Stimulated activated CD4-positive, alpha-beta T cell treated with anti-CD3 and anti-CD28 coated beads, Interleukin-1b, Interleukin-23, amount 100 ng/mL, for 48 hours (primary cell): ENCODE measurements around the gene B3GAT1.

ENCODE experiments used
- DNase-seq: peaks from one replicate; pipeline ENCODE4 v3.0.0-alpha.2; 2020

The B3GAT1 gene

DNA sequence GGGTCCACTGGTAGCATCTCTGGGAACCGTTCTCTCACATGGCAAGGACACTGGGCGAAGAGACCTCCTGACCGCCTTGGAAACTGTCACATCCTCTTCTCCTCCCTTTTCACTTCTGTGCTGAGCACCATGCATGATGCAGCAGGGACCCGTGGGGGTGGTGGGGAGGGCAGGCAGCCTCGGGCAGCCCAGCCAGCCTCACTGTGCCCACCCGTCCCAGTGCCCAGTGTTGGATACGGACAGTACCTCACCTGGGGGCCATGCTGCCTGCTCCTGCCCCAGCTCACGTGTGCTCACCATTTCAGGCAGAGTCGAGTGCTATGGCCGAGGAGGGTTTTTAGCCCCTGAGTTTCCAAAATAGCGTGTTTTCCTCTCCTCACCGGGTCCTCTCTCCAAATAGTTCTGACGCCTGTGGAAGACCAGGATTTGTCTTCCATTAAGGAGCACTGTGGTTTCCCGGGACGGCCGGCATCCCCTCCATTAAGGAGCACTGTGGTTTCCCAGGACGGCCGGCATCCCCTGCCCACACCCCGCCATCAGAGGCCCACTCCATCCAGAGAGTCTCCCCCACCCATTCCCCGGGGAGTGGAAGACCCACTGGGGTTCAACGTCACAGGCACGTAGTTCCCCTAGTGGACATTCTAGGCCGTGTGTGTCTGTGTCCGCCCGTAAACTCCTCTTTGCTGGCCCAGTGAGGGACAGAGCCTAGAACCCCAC lies 22.4 kb downstream of the B3GAT1 start:
- DNase-seq = no peak

DNA sequence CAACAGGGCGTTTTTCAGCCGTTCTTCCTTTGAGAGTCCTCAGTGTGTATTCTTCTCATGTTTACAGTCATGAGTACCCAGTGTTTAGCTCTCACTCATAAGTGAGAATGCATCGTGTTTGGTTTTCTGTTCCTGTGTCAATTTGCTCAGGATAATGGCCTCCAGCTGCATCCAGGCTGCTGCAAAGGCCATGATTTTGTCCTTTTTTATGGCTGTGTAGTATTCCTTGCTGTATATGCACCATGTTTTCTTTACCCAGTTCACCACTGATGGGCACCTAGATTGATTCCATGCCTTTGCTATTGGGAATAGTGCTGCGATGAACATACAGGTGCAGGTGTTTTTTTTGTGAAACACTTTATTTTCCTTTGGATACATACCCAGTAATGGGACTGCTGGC lies 23.5 kb downstream of the B3GAT1 start:
- DNase-seq = no peak

DNA sequence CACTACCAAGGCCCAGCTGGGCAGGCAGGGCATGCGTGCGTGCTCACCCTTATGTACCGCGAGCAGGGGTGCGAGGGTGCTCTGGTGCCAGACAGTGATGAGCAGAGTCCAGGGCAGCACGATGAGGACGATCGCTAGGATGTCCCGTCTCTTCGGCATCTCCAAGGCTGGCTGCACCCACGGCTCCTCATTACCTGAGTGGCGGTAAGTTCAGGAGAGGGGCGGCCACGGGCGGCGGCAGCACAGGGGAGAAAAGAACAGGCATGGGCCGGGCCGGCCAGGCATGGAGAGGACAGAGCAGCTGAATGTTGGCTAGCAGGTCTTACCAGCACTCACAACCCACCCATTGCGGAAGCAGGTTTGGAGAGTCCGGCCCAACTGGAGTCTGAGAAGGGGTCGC lies 24.5 kb downstream of the B3GAT1 start:
- DNase-seq = no peak

DNA sequence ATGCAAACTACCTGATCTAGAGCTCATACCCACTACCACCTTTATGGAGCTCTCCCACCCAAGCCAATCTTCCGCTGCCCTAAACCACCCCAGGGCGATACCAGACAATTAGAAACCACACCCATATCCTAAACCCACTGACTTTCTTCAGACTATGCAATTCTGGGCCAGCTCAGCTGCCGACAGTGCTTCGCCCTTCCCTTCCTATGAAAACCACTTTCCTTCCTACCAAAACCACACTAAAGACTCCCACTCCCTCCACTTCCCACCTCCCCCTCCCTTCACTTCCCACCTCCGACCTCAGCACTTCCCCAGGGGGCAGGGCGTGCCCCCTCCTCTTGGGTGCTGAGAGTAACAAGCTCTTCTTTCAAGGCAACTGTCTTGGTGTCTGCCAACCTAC lies 25.1 kb downstream of the B3GAT1 start:
- DNase-seq = no peak

DNA sequence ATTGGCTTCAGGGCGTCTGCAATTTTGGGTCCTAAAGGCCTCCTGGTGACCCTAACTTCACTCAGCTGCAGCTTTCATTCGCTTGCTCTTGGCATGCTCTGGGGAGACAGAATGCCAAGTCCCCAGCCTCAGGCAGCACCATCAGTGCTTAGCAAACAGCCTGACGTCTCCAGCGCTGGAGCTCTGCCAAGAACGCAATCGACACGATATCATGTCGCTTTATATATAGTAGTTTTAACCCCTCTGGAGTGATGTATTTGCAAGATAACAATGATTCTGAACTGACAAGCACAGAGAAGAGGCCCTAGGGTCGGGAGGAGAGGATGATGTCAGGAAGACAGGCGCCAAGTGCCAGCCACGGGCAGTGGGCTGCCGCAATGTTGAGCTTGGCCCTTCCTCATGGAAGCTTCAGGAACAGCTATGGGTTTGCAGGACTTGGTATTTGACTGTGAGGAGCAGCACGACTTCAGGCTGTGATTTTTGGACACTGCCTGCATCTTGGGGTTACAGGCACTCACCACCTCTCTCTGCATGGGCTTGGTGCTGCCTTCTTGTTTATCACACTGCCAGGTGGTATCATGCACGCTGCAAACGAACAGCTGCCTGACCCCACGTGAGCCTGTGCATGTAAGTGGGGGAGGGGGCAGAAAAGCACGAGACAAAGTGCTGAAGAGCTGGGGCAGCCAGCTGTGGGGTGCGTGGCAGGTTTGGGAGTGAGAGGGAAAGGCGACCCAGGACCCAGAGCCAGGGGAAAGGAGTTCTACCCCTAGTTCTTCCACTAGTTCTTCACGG lies 26.1 kb downstream of the B3GAT1 start:
- no peak for DNase-seq

DNA sequence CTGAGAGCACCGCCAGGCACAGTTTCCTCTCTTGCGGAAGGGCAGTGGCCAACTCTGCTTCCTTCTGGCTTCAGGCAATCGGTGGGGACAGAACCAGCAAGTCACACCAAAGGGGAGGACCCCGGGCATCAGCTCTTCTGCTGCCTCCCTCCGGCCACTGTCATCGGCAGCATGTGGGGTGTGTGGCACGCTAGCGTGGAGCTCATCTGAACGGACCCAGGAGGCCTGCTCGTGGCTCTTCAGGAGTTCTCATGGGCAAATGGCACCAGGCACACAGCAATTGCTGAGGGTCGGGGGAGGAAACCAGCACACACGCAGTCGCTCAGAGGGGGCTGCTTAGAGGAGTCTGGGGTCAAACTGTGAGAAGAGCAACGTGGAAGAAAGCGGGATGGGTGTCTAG lies 26.9 kb downstream of the B3GAT1 start:
- no peak for DNase-seq

DNA sequence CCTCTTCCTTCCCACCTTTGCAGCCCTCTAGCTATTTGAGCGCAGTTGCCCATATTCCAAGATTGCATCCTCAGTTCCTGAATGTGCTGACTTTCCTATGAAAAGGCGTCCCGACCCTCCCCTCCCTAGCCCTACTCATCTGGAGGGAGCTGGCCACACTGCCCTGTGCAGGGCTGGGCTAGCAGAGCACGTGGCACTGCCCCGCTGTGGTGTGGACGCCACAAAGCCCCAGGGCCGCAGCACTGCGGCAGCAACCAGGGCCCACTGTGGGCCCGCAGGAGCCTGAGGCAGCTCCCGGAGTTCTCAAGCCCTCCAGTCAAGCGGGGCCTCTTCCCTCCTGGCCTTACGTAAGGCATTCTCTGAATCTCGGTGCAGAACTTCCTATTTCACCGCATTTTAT lies 27.6 kb downstream of the B3GAT1 start:
- no peak for DNase-seq

DNA sequence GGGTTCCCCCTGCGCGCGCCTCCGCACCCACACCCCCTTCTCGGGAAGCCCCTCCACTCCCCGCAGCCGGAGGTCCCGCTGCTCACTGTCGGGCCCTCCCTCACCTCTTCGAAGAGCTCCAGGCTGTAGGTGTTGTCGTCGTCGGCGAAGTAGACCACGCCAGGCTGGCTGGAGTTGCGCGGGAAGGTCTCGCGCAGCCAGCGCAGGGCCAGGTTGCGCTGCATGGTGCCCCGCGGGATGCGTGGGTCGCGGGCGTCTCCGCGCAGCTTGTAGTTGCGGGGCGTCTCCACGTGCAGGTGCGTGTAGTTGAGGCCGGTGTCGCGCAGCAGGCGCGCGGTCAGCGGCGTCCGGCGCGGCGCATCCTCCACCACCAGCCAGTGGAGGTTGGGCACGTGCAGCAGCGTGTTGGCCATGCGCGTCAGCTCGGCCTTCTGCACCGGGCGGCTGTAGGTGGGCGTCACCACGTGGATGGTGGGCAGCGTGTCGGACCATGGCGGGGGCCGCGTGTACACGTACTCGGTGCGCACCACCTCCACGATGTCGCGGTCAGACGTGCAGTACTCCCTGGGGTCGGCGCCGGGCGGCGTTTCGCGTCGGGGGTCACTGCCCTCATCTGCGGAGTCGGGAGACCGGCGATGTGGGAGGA lies 28.3 kb downstream of the B3GAT1 start:
- DNase-seq = no peak

DNA sequence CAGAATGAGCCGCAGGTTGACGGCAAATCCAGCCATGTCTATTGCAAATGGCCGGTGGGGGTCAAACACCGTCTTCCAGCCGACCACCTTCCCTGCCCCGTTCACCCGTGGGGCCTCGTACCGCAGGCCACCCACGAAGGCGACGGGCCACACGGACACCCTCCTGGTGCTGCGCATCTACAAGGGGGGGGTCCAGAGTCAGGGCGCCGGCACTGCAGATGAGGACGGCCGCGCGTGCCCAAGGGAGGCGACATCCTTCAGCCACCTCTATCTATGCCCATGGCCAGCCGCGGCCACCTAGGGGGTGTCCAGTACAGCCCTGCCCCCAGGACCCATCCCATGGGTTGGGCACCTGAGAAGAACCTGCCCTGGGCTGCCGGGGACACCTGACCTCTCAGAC lies 29.2 kb downstream of the B3GAT1 start:
- no peak for DNase-seq

DNA sequence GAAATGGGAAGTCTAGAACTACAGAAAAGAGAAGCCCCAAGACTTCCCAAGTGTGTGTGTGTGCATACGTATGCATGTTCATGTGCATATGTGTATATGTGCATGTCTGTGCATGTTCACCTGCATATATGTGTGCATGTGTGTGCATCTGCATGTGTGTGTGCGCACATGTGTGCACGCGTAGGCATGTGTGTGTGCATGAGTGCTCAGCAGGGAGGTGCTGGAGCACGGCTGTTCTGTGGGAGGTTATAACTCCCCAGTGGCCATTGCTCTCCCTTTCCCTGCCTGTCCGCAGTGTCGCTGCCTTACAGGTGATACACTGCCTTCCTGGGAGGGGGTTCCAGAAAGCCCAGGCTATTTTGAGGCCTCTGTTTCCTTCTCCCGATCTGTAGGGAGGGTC lies 29.8 kb downstream of the B3GAT1 start:
- DNase-seq = no peak

DNA sequence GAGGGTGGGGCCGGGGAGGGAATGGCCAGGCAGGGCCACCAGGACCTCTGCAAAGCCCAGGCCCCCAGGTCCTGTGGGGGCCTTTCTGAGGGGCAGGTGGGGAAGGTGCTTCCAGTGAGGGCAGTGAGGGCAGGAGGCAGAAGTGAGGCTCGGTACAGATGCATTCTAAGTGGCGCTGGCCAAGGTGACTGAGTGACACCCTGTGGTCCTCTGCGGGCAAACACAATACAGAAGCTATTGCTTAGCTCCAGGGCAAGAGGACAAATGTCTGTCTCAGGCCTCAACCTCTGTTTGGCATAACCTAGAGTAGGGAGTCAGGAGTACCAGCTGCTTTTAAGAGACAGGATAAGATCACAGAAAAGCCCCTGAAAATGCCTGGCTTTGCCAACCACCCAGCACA lies 31.3 kb downstream of the B3GAT1 start:
- no peak for DNase-seq

DNA sequence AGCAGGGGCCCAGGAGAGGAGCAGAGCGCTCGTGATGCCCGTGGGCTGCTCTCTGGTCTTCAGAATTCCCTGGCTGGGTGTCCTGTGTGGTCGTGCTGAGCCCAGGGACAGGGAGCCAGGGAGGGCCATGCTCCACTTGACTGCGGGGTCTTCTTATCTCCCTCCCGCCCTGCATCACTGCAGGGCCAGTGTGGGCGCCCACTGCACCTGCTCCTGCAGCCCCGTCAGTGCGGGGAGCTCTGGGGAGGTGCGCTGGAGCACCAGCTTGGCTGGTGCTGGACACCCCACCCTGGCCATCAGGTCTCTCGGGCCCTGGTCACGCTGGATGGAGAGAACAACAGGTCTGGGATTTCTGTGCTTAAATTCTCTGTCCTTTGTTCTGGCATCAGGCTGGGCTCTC lies 31.8 kb downstream of the B3GAT1 start:
- no peak for DNase-seq

DNA sequence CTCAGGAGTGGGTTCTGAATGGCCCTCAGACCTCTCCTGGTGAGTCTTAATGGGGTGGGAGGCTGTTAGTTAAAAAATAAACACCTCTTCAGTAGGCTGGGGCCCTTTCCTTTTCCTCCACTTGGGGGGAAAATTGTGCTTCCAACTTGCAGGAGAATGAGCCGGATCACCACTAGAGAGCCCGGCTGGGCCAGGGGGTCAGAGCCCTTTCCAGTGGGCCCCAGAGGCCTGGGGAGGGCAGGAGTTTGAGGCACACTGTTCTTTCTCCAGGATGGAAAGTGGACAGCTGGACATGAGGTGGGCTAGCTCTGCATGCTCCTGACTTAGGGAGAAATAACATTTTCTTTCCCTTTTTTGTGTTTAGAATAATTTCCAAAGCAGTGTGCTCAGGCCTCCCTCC lies 32.8 kb downstream of the B3GAT1 start:
- no peak for DNase-seq

DNA sequence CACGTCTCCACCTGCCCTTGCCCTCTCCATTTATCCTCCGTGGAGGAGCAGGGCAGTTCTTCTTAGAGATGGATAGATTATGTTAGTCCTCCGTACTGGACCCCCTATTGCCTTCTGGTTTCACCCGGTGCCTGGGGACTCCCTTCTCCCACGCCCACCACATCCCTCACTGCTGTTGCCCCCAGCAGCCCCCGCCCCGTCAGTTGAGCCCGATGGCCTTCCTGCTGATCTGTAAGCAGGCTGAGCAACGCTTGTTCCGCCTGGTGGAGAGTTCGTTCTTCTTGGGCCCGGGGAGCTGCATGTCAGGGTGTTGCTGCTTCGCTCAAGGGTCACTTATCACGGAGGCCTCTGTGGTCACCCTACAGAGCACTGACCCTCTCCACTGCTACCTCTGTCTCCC lies 34.2 kb downstream of the B3GAT1 start:
- DNase-seq = no peak

DNA sequence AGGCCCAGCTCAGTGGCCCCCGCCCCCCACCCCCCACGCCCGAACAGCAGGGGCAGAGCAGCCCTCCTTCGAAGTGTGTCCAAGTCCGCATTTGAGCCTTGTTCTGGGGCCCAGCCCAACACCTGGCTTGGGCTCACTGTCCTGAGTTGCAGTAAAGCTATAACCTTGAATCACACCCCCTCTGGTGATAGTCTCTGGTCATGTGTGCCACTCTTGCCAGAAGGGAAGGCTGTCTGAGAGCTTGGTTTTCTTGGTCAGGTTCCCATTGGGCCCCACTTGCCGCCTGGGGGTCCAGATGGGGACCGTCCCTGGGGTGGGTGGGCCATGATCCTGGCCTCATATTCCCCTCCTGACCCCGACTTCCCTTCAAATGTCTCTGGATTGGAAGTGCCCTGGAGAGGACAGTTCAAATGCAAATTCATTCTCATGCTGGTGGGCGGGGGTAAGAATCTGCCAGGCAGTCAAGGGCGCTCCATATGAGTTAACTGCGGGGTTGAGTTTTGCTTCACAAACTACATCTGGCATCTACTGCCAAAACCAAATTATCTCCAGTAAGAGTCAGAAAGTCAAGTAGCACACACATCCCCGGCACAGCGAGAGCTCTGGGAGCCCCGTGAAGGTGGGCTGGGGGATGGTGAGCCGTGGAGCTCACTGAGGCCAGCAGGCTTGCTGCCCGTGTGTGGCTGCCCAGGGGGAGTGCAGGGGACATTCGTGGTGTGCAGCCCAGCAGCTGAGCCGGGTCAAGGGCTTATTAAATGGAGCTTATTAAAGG lies 35.7 kb downstream of the B3GAT1 start:
- DNase-seq = no peak

DNA sequence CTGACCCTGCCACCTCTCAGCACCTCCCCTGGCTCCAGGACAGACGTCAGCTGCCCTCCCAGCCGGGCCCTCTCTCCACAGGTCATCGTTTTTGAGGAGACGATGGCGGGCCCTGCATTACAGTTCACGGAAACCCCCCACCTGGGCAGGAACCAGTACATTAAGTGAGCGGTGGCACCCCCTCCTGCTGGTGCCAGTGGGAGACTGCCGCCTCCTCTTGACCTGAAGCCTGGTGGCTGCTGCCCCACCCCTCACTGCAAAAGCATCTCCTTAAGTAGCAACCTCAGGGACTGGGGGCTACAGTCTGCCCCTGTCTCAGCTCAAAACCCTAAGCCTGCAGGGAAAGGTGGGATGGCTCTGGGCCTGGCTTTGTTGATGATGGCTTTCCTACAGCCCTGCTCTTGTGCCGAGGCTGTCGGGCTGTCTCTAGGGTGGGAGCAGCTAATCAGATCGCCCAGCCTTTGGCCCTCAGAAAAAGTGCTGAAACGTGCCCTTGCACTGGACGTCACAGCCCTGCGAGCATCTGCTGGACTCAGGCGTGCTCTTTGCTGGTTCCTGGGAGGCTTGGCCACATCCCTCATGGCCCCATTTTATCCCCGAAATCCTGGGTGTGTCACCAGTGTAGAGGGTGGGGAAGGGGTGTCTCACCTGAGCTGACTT lies 37.0 kb downstream of the B3GAT1 start:
- DNase-seq = no peak

DNA sequence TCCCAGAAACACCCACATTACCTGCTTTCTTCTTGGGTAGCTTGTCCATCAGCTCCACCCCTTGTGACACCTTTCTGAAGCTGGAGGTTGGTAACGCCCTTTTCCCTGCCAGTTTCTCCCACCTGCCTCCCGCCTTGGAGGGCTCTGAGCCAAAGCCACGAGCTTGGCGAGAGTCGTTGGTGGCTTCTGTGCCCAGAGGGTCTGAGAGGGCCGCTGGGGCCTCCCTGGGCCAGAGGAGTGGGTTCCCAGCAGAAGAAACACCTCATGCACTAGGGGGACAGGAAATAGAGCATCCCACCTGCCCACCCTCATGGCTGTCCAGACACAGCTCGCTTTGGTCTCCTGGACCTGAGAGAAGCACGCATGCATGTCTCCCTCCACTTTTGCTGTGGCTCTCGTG lies 37.9 kb downstream of the B3GAT1 start:
- DNase-seq = no peak

DNA sequence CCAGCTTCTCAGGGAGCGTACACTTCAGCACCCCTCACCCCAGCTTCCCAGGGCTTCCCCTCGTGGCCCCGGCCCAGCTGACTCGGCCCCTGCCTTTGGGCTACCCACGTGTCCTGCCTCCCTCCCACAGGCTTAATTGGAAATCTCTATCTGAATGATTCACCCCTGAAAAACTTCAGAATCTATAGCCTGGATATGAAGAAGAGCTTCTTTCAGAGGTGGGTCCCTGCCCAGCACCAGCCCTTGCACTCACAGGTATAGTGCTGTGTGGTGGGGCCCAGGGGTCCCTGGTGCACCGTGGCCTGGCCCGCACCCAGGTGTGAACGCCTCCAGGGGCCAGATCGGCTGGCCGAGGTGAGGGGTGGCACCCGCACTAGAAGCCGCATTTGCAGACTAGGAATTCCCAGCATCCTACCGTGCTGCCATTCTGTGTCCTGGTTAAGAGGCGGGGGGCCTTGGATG lies 38.4 kb downstream of the B3GAT1 start:
- no peak for DNase-seq

DNA sequence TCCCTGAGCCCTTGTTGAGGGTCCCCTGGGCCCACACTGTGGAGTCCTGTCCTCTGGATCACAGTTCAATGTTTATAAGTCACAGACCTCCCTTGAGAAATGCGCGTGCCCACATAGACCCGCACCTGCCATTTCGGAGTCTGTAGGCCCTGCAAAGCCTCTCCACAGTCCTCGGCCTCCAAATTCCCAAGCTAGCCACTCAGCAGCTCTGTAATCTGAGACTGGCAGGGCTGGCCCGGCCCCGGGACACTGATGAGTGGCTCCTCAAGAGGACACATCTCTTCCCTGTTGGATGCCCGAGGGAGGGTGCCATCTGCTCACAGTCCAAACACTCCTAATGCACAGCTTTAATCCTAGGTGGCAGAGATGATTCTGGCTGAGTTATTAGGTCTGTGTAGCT lies 39.1 kb downstream of the B3GAT1 start:
- DNase-seq = no peak

DNA sequence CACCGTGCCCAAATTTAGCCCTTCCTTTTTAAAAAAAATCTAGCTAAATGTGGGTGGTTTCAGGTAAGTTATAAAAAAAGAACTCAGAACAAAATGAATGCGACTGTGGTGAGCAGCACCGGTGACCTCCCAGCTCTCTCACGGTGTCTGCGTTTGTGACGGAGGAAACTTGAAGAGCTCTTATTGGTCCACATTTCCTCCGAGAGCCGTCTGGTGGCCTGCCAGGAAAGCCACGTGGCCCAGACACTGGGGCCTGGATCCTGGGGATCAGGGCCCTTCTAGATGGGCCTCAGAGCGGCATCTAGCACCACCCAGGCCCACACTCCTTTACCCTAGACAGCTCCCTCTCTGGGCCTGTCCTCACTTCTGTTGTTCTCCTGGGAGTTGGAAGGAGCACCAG lies 39.5 kb downstream of the B3GAT1 start:
- DNase-seq = no peak

DNA sequence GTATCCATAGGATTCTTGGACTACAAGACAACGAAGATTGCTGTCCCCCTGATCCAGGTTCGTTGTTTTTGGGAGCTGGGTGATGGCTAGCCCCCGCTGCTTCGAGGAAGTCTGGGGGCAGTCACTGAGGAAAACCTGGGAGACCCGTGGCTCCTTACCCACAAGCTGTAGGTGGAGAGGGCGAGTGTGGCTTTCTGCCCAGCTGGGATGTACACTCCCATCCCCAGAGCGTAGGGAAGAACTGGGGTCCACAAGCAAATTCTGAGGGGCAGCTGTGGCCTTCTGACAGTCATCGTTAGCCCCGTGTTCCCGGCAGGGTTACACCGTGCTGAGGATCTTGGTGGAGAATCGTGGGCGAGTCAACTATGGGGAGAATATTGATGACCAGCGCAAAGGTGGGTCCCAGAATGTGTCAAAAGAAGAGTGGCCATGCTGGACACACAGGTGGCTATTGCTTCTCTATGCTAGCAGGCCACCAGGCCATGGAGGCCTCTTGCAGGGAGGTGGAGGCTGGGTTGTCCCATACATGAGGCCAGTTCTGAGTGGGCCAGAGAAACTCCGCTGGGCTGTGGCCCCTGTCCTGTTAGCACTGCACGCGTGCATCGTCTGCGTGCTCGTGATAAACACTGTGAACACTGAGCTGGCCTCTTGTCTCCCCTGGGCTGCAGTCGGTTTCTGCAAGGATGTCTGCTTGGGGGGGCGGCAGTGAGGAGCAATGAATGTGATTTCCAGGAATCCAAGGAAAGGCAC lies 40.4 kb downstream of the B3GAT1 start:
- DNase-seq = no peak
